NOMO-1 (cell line): Measurements from ENCODE around the gene POC1A.

ENCODE experiments used
- DNase-seq, 2 experiments: peaks; one replicate each; lab custom pipeline; 2025; ENCODE audit not compliant: unreplicated experiment in 2 of 2; lab: John Stamatoyannopoulos, UW

The POC1A gene

GRCh38 chr3:52070724-52071621 is 83.2 kb downstream of the POC1A start:
- DNase-seq: peak in 1 of 2 experiments; percentile 10

GRCh38 chr3:52069855-52070254 is 84.4 kb downstream of the POC1A start:
- no peak for DNase-seq

- DNase-seq: no peak
Observed at GRCh38 chr3:52069135-52069534, 85.1 kb downstream of the POC1A start.

- DNase-seq: no peak
Observed at GRCh38 chr3:52068730-52069129, 85.5 kb downstream of the POC1A start.

GRCh38 chr3:52068055-52068571 is 86.1 kb downstream of the POC1A start:
- no peak for DNase-seq

GRCh38 chr3:52067526-52067925 is 86.7 kb downstream of the POC1A start:
- DNase-seq: no peak

GRCh38 chr3:52067046-52067445 is 87.2 kb downstream of the POC1A start:
- DNase-seq: no peak

- DNase-seq: no peak
Observed at GRCh38 chr3:52065264-52065756, 88.9 kb downstream of the POC1A start.

- no peak for DNase-seq
Observed at GRCh38 chr3:52064561-52064960, 89.7 kb downstream of the POC1A start.

- no peak for DNase-seq
Observed at GRCh38 chr3:52063026-52063723, 91.0 kb downstream of the POC1A start.

GRCh38 chr3:52062505-52062904 is 91.7 kb downstream of the POC1A start:
- DNase-seq: peak; percentile 43 to 86

GRCh38 chr3:52061121-52061910 is 92.9 kb downstream of the POC1A start:
- DNase-seq: no peak

GRCh38 chr3:52059781-52060180 is 94.4 kb downstream of the POC1A start:
- no peak for DNase-seq

GRCh38 chr3:52057812-52058495 is 96.3 kb downstream of the POC1A start:
- DNase-seq: no peak

GRCh38 chr3:52056968-52057811 is 97.0 kb downstream of the POC1A start:
- peak; percentile 99 for DNase-seq

- DNase-seq: peak; percentile 58 to 81
Observed at GRCh38 chr3:52056521-52056967, 97.7 kb downstream of the POC1A start, which contains the start of gene DUSP7. TSS of gene DUSP7 (minus strand) at chr3:52056571. CDS start at chr3:52056366, 205 bp downstream.

- DNase-seq: peak in 1 of 2 experiments; percentile 42
Observed at GRCh38 chr3:52055537-52056351, 98.5 kb downstream of the POC1A start.
